CD4-positive, alpha-beta T cell (primary cell): ENCODE data around the gene SPRR4. TPM values are rescaled to one million over a fixed set of nuclear protein-coding genes. Genes with fewer than 3 reads are reported as not detected.

ENCODE experiments used
- ATAC-seq: fragments of 200-7000 bp; cut with Tn5 transposase; one replicate; pipeline ENCODE4 v1.10.0; 2022; ENCODE audit warnings: mild to moderate bottlenecking; ENCODE audit not compliant: poor library complexity
- CTCF ChIA-PET: fragments of 350-600 bp; sonication (Branson Sonifier 250); formaldehyde crosslinking; loops from one replicate; lab custom pipeline; 2021; ENCODE audit warnings: antibody characterized with exemption, inconsistent platforms; lab: Charles Lee
- POLR2A ChIA-PET: fragments of 350-600 bp; sonication (Branson Sonifier 250); formaldehyde crosslinking; loops from one replicate; lab custom pipeline; 2021; ENCODE audit warnings: antibody characterized with exemption, inconsistent platforms; lab: Charles Lee
- DNase-seq, 14 experiments: peaks; one replicate each; pipeline ENCODE4 v3.0.0-alpha.2; 2013 to 2020; ENCODE audit warnings: mixed read lengths in 2 of 14
- H3K27ac ChIP-seq, 2 donors: one replicate each; pipeline versions ENCODE4 v1.5.1 to v1.7.0; 2013; ENCODE audit warnings: low read length in 2 of 2, low read depth in 1 of 2, mild to moderate bottlenecking in 1 of 2
- H3K27me3 ChIP-seq, 2 experiments: 1 replicate in 1 of 2; 2 replicates in 1 of 2; pipeline versions ENCODE4 v1.6.1 to v1.7.0; 2013; ENCODE audit warnings: low read length in 2 of 2, control low read depth in 1 of 2, mild to moderate bottlenecking in 1 of 2, moderate library complexity in 1 of 2; ENCODE audit not compliant: insufficient read depth in 2 of 2, control insufficient read depth in 1 of 2
- H3K36me3 ChIP-seq: one replicate; pipeline ENCODE4 v1.6.1; 2013; ENCODE audit warnings: low read length, control low read depth; ENCODE audit not compliant: insufficient read depth
- H3K4me1 ChIP-seq: one replicate; pipeline ENCODE4 v1.6.1; 2013; ENCODE audit warnings: low read length, control low read depth; ENCODE audit not compliant: insufficient read depth
- H3K4me3 ChIP-seq: one replicate; pipeline ENCODE4 v1.5.1; 2013; ENCODE audit warnings: mild to moderate bottlenecking, low read length, moderate library complexity
- H3K9me3 ChIP-seq, 2 experiments: 1 replicate in 1 of 2; 2 replicates in 1 of 2; pipeline versions ENCODE4 v1.6.1 to v1.7.0; 2013; ENCODE audit warnings: low read length in 2 of 2, mild to moderate bottlenecking in 2 of 2, control low read depth in 1 of 2, moderate library complexity in 1 of 2; ENCODE audit not compliant: control insufficient read depth in 1 of 2, insufficient read depth in 1 of 2
- H3K27ac Mint-ChIP-seq: one replicate; pipeline ENCODE4 v1.8.0; 2020; ENCODE audit warnings: mixed read lengths
- H3K27me3 Mint-ChIP-seq: one replicate; pipeline ENCODE4 v1.8.0; 2021; ENCODE audit warnings: mixed read lengths
- H3K36me3 Mint-ChIP-seq: one replicate; pipeline ENCODE4 v1.8.0; 2021; ENCODE audit warnings: low read depth, mixed read lengths
- H3K4me1 Mint-ChIP-seq: one replicate; pipeline ENCODE4 v1.8.0; 2021; ENCODE audit warnings: low read depth, mixed read lengths
- H3K4me3 Mint-ChIP-seq: one replicate; pipeline ENCODE4 v1.8.0; 2020; ENCODE audit warnings: mild to moderate bottlenecking, mixed read lengths
- H3K9me3 Mint-ChIP-seq: one replicate; pipeline ENCODE4 v1.8.0; 2020; ENCODE audit warnings: mixed read lengths
- CTCF ChIP-seq: fragments of 200-600 bp; IDR thresholded peaks from one replicate; pipeline ENCODE4 v1.8.0; 2022; ENCODE audit warnings: antibody characterized with exemption, mild to moderate bottlenecking
- intact Hi-C, 2 experiments: fragments of 100-400 bp; cut with DNase I in 1 of 2; cut with micrococcal nuclease in 1 of 2; formaldehyde crosslinking; loops; one replicate each; pipeline versions ENCODE4 v1.15.1 to v1.9.0; 2023 to 2025; cut with DNase I, micrococcal nuclease
- total RNA-seq, 174 experiments: library from RNA in 2 of 174; stranded (reverse) in 2 of 174; gene quantifications; one replicate each; pipeline ENCODE4 v1.2.3 and lab custom pipeline; 2021 to 2026

The SPRR4 gene
- total RNA-seq, 2 experiments from 2014 or later, result not detected

- DNase-seq (no peak), ATAC-seq (no peak)
- intact Hi-C loops, result no loop called here
- Histone ChIP-seq H3K27me3 (peaks cover 2 to 4% of the 10 kb centered on the region in 2 experiments), H3K4me1 (no peaks in the 10 kb centered on the region), H3K4me3 (no peak overlapping the region), H3K36me3 (no peaks in the 10 kb centered on the region), H3K9me3 (no peaks in the 10 kb centered on the region), H3K27ac (no peak overlapping the region)
- Mint-ChIP-seq H3K27ac (no peak overlapping the region), H3K4me3 (no peak overlapping the region), H3K27me3 (peaks cover 30% of the 10 kb centered on the region), H3K9me3 (no peaks in the 10 kb centered on the region), H3K4me1 (no peaks in the 10 kb centered on the region), H3K36me3 (no peaks in the 10 kb centered on the region)
- POLR2A ChIA-PET, result no interaction called here
- CTCF ChIA-PET, result no interaction called here
- TF ChIP-seq CTCF, result no peak
Measured at GRCh38 chr1:152996633-152997400, 26.4 kb downstream of the SPRR4 start.

GRCh38 chr1:152997901-152998300, 27.5 kb downstream of the SPRR4 start:
- no peaks in the 10 kb centered on the region for H3K4me1 ChIP-seq
- no peak for TF ChIP-seq CTCF
- H3K4me1 Mint-ChIP-seq, result no peaks in the 10 kb centered on the region
- no peak for ATAC-seq
- intact Hi-C loops, result no loop called here
- H3K27me3 Mint-ChIP-seq, result peaks cover 30% of the 10 kb centered on the region
- no peaks in the 10 kb centered on the region for H3K36me3 Mint-ChIP-seq
- ChIA-PET POLR2A (no interaction called here), CTCF (no interaction called here)
- no peak overlapping the region for H3K27ac ChIP-seq
- no peak overlapping the region for H3K4me3 Mint-ChIP-seq
- no peaks in the 10 kb centered on the region for H3K36me3 ChIP-seq
- DNase-seq, result no peak
- no peaks in the 10 kb centered on the region for H3K9me3 ChIP-seq
- peaks cover 0 to 2% of the 10 kb centered on the region in 2 experiments for H3K27me3 ChIP-seq
- no peak overlapping the region for H3K27ac Mint-ChIP-seq
- no peak overlapping the region for H3K4me3 ChIP-seq
- H3K9me3 Mint-ChIP-seq, result no peaks in the 10 kb centered on the region

- no peak overlapping the region for H3K27ac ChIP-seq
- no peak overlapping the region for H3K4me3 ChIP-seq
- ChIA-PET POLR2A (no interaction called here), CTCF (no interaction called here)
- H3K4me3 Mint-ChIP-seq, result no peak overlapping the region
- DNase-seq, result no peak
- H3K9me3 Mint-ChIP-seq, result no peaks in the 10 kb centered on the region
- no peaks in the 10 kb centered on the region for H3K36me3 ChIP-seq
- intact Hi-C loops, result no loop called here
- peaks cover 0 to 2% of the 10 kb centered on the region in 2 experiments for H3K27me3 ChIP-seq
- TF ChIP-seq CTCF, result no peak
- ATAC-seq, result no peak
- no peak overlapping the region for H3K27ac Mint-ChIP-seq
- peaks cover 28% of the 10 kb centered on the region for H3K27me3 Mint-ChIP-seq
- no peaks in the 10 kb centered on the region for H3K9me3 ChIP-seq
- H3K36me3 Mint-ChIP-seq, result no peaks in the 10 kb centered on the region
- no peaks in the 10 kb centered on the region for H3K4me1 ChIP-seq
- no peaks in the 10 kb centered on the region for H3K4me1 Mint-ChIP-seq
Measured at GRCh38 chr1:152998476-152998875, 28.0 kb downstream of the SPRR4 start.
